ENCODE data around the gene CYTL1. TPM values are rescaled to one million over a fixed set of nuclear protein-coding genes. Genes with fewer than 3 reads are reported as not detected.

CYTL1 gene
- polyA plus RNA-seq, 1 donor (not counting 4 experiments of a cell fraction or from before 2014, with no cell fraction given) = 0.30 TPM

- peaks cover 20% of the 10 kb centered on the region for H3K27me3 ChIP-seq (ENCODE audit: control insufficient read depth, extremely low read depth, insufficient read depth, low read length)
- H2AFZ ChIP-seq (ENCODE audit: control insufficient read depth, low read length) = no peak overlapping the region
- no peak overlapping the region for H3K4me2 ChIP-seq (ENCODE audit: control insufficient read depth, extremely low read depth, insufficient read depth, low read depth, low read length)
- no peaks in the 10 kb centered on the region for H3K79me2 ChIP-seq (ENCODE audit: control insufficient read depth, insufficient read depth, low read length)
- H3K4me3 ChIP-seq (ENCODE audit: control insufficient read depth in 2 of 3, extremely low read depth in 1 of 3, insufficient read depth in 2 of 3, low read depth in 1 of 3, low read length in 3 of 3) = no peak overlapping the region
- FAIRE-seq = no peak
- H3K9ac ChIP-seq (ENCODE audit: control insufficient read depth, extremely low read depth, insufficient read depth, low read length) = no peak overlapping the region
- no peak overlapping the region for H3K27ac ChIP-seq (ENCODE audit: control insufficient read depth, insufficient read depth, low read length)
- no peaks in the 10 kb centered on the region for H3K9me1 ChIP-seq (ENCODE audit: control insufficient read depth, extremely low read depth, insufficient read depth, low read length)
- H3K9me3 ChIP-seq (ENCODE audit: control insufficient read depth, low read depth, low read length) = no peaks in the 10 kb centered on the region
- no peaks in the 10 kb centered on the region for H4K20me1 ChIP-seq (ENCODE audit: control insufficient read depth, extremely low read depth, insufficient read depth, low read length)
- no peak for TF ChIP-seq CTCF (optimal IDR thresholded peaks at IDR 0.05 in 1 of 3, IDR thresholded peaks at IDR 0.05 in 1 of 3, conservative IDR thresholded peaks at IDR 0.05 in 1 of 3; ENCODE audit: extremely low read depth in 1 of 3, insufficient read depth in 2 of 3, low read length in 3 of 3)
- TF ChIP-seq EZH2 (IDR thresholded peaks at IDR 0.05; ENCODE audit: low read length) = no peak
- H3K36me3 ChIP-seq (ENCODE audit: control insufficient read depth in 2 of 2, extremely low read depth in 1 of 2, insufficient read depth in 2 of 2, low read length in 2 of 2) = no peaks in the 10 kb centered on the region
- DNase-seq (ENCODE audit: low read depth, low spot score) = no peak
- no peaks in the 10 kb centered on the region for H3K4me1 ChIP-seq (ENCODE audit: control insufficient read depth, extremely low read depth, insufficient read depth, low read length)
- dilution Hi-C loops (cut with MboI; ENCODE audit: extremely low pct_ligation_motif_present, low sequenced_read_pairs) = no loop called here
Measured at GRCh38 chr4:5019796-5020195, 538 bp upstream of the CYTL1 start.

- no peak overlapping the region for H3K9ac ChIP-seq (ENCODE audit: control insufficient read depth, extremely low read depth, insufficient read depth, low read length)
- H2AFZ ChIP-seq (ENCODE audit: control insufficient read depth, low read length) = no peak overlapping the region
- FAIRE-seq (peak; percentile 5), DNase-seq (ENCODE audit: low read depth, low spot score) (no peak)
- dilution Hi-C loops (cut with MboI; ENCODE audit: extremely low pct_ligation_motif_present, low sequenced_read_pairs) = no loop called here
- no peak for TF ChIP-seq EZH2 (IDR thresholded peaks at IDR 0.05; ENCODE audit: low read length)
- TF ChIP-seq CTCF (optimal IDR thresholded peaks at IDR 0.05 in 1 of 3, IDR thresholded peaks at IDR 0.05 in 1 of 3, conservative IDR thresholded peaks at IDR 0.05 in 1 of 3; ENCODE audit: extremely low read depth in 1 of 3, insufficient read depth in 2 of 3, low read length in 3 of 3) = no peak
- no peaks in the 10 kb centered on the region for H4K20me1 ChIP-seq (ENCODE audit: control insufficient read depth, extremely low read depth, insufficient read depth, low read length)
- no peak overlapping the region for H3K27ac ChIP-seq (ENCODE audit: control insufficient read depth, insufficient read depth, low read length)
- H3K9me1 ChIP-seq (ENCODE audit: control insufficient read depth, extremely low read depth, insufficient read depth, low read length) = no peaks in the 10 kb centered on the region
- H3K4me1 ChIP-seq (ENCODE audit: control insufficient read depth, extremely low read depth, insufficient read depth, low read length) = no peaks in the 10 kb centered on the region
- H3K36me3 ChIP-seq (ENCODE audit: control insufficient read depth in 2 of 2, extremely low read depth in 1 of 2, insufficient read depth in 2 of 2, low read length in 2 of 2) = no peaks in the 10 kb centered on the region
- H3K27me3 ChIP-seq (ENCODE audit: control insufficient read depth, extremely low read depth, insufficient read depth, low read length) = peaks cover 23% of the 10 kb centered on the region
- H3K4me2 ChIP-seq (ENCODE audit: control insufficient read depth, extremely low read depth, insufficient read depth, low read depth, low read length) = no peak overlapping the region
- no peak overlapping the region for H3K4me3 ChIP-seq (ENCODE audit: control insufficient read depth in 2 of 3, extremely low read depth in 1 of 3, insufficient read depth in 2 of 3, low read depth in 1 of 3, low read length in 3 of 3)
- no peaks in the 10 kb centered on the region for H3K9me3 ChIP-seq (ENCODE audit: control insufficient read depth, low read depth, low read length)
- no peaks in the 10 kb centered on the region for H3K79me2 ChIP-seq (ENCODE audit: control insufficient read depth, insufficient read depth, low read length)
Measured at GRCh38 chr4:5018603-5019002, 655 bp downstream of the CYTL1 start.
